Ishikawa (cell line): ENCODE data around the gene PGAP3.

Experiments used
- CEBPB ChIP-seq: IDR thresholded peaks from 2 replicates; pipeline ENCODE4 v1.6.1; 2012
- CREB1 ChIP-seq: IDR thresholded peaks from 2 replicates; pipeline ENCODE4 v1.6.1; 2012; ENCODE audit warnings: low read depth
- EGR1 ChIP-seq: IDR thresholded peaks from 2 replicates; pipeline ENCODE4 v1.6.1; 2012
- EP300 ChIP-seq: IDR thresholded peaks from 2 replicates; pipeline ENCODE4 v1.6.1; 2012; ENCODE audit warnings: borderline replicate concordance
- FOXM1 ChIP-seq: IDR thresholded peaks from 2 replicates; pipeline ENCODE4 v1.6.1; 2012; ENCODE audit warnings: low read depth, borderline replicate concordance
- MAX ChIP-seq: IDR thresholded peaks from 2 replicates; pipeline ENCODE4 v1.6.1; 2012
- NFIC ChIP-seq: IDR thresholded peaks from 2 replicates; pipeline ENCODE4 v1.6.1; 2012
- RAD21 ChIP-seq: IDR thresholded peaks from 2 replicates; pipeline ENCODE4 v1.6.1; 2012; ENCODE audit warnings: low read depth
- REST ChIP-seq: IDR thresholded peaks from 2 replicates; pipeline ENCODE4 v1.6.1; 2012; ENCODE audit warnings: low read depth, mild to moderate bottlenecking
- TAF1 ChIP-seq: IDR thresholded peaks from 2 replicates; pipeline ENCODE4 v1.6.1; 2012; ENCODE audit warnings: low read depth, mild to moderate bottlenecking
- TCF12 ChIP-seq: IDR thresholded peaks from 2 replicates; pipeline ENCODE4 v1.6.1; 2012; ENCODE audit warnings: low read depth
- TEAD4 ChIP-seq: IDR thresholded peaks from 2 replicates; pipeline ENCODE4 v1.6.1; 2012
- USF1 ChIP-seq: IDR thresholded peaks from 2 replicates; pipeline ENCODE4 v1.6.1; 2012
- YY1 ChIP-seq: IDR thresholded peaks from 2 replicates; pipeline ENCODE4 v1.6.1; 2012; ENCODE audit warnings: low read depth
- ZBTB7A ChIP-seq: IDR thresholded peaks from 2 replicates; pipeline ENCODE4 v1.6.1; 2012; ENCODE audit warnings: low read depth

Gene PGAP3

GRCh38 chr17:39706921-39707337 lies 19.1 kb upstream of the PGAP3 start:
- no peak for TF ChIP-seq REST
- no peak for TF ChIP-seq USF1
- TF ChIP-seq YY1 = no peak
- no peak for TF ChIP-seq EGR1
- TF ChIP-seq ZBTB7A = no peak
- TF ChIP-seq TCF12 = no peak
- no peak for TF ChIP-seq FOXM1
- TF ChIP-seq TAF1 = no peak
- TF ChIP-seq MAX = no peak
- TF ChIP-seq EP300 = no peak
- no peak for TF ChIP-seq RAD21
- TF ChIP-seq CREB1 = no peak
- TF ChIP-seq NFIC = no peak
- no peak for TF ChIP-seq TEAD4
- TF ChIP-seq CEBPB = no peak

- no peak for TF ChIP-seq EP300
- TF ChIP-seq TEAD4 = no peak
- TF ChIP-seq FOXM1 = no peak
- TF ChIP-seq YY1 = no peak
- TF ChIP-seq CREB1 = no peak
- TF ChIP-seq ZBTB7A = no peak
- no peak for TF ChIP-seq REST
- TF ChIP-seq EGR1 = no peak
Observed at GRCh38 chr17:39706383-39706782, 18.5 kb upstream of the PGAP3 start.

GRCh38 chr17:39705786-39706348 lies 18.0 kb upstream of the PGAP3 start:
- TF ChIP-seq NFIC (peak; percentile 91), CEBPB (peak; percentile 46; the same call in 1 of the 2 replicates), RAD21 (peak; percentile 41; the same call in 1 of the 2 replicates), FOXM1 (peak; percentile 72), YY1 (no peak), EP300 (peak; percentile 90), TAF1 (no peak; the same call in 1 of the 2 replicates), CREB1 (peak; percentile 43; the same call in 1 of the 2 replicates), EGR1 (peak; percentile 6; the same call in 1 of the 2 replicates), TCF12 (peak; percentile 97), ZBTB7A (peak; percentile 98), TEAD4 (peak; percentile 83), REST (no peak), MAX (peak; percentile 70), USF1 (peak; percentile 59)

GRCh38 chr17:39704821-39705551 lies 17.1 kb upstream of the PGAP3 start:
- TF ChIP-seq ZBTB7A = peak; percentile 7; the same call in 1 of the 2 replicates
- peak; percentile 52 for TF ChIP-seq TEAD4
- TF ChIP-seq YY1 = no peak
